ENCODE measurements around the gene TMEM221. TPM values are rescaled to one million over a fixed set of nuclear protein-coding genes. Genes with fewer than 3 reads are reported as not detected.
A peak's percentile ranks its signal among the peaks of the same experiment; 100 is the strongest.

TMEM221 gene
- total and polyA plus RNA-seq, 10 of the 15 experiments (the other 5 are each of a cell fraction or from before 2014, with no cell fraction given) = 0.04 to 0.24 TPM; not detected in 8

- TF ChIP-seq PKNOX1 (IDR thresholded peaks at IDR 0.05) (peak; percentile 97), SREBF1 (IDR thresholded peaks at IDR 0.05; ENCODE audit: low read length) (no peak), EED (IDR thresholded peaks at IDR 0.05; ENCODE audit: low read depth) (no peak), TCF7 (IDR thresholded peaks at IDR 0.05; ENCODE audit: borderline replicate concordance) (no peak), ZNF207 (IDR thresholded peaks at IDR 0.05; ENCODE audit: borderline replicate concordance) (no peak), SIX5 (IDR thresholded peaks at IDR 0.05; ENCODE audit: low read depth, low read length, severe bottlenecking) (no peak), BCL11A (IDR thresholded peaks at IDR 0.05; ENCODE audit: low read depth, low read length) (no peak), KAT2A (conservative IDR thresholded peaks at IDR 0.05; ENCODE audit: control insufficient read depth, low read depth, low read length) (no peak), PRDM15 (CRISPR knock-in tag; IDR thresholded peaks at IDR 0.05) (no peak), CHD2 (IDR thresholded peaks at IDR 0.05; ENCODE audit: borderline replicate concordance, low read depth, low read length) (peak; percentile 31; the same call in 1 of the 2 replicates), ZNF384 (IDR thresholded peaks at IDR 0.05; ENCODE audit: borderline replicate concordance, low read depth, low read length) (no peak), NR2C1 (IDR thresholded peaks at IDR 0.05) (no peak), ZNF687 (IDR thresholded peaks at IDR 0.05) (no peak), RFX5 (IDR thresholded peaks at IDR 0.05; ENCODE audit: low read depth, low read length) (no peak)
- TF ChIP-seq, protein P1, sequence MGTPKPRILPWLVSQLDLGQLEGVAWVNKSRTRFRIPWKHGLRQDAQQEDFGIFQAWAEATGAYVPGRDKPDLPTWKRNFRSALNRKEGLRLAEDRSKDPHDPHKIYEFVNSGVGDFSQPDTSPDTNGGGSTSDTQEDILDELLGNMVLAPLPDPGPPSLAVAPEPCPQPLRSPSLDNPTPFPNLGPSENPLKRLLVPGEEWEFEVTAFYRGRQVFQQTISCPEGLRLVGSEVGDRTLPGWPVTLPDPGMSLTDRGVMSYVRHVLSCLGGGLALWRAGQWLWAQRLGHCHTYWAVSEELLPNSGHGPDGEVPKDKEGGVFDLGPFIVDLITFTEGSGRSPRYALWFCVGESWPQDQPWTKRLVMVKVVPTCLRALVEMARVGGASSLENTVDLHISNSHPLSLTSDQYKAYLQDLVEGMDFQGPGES (IDR thresholded peaks at IDR 0.05) = no peak
- TF ChIP-seq, protein P2, sequence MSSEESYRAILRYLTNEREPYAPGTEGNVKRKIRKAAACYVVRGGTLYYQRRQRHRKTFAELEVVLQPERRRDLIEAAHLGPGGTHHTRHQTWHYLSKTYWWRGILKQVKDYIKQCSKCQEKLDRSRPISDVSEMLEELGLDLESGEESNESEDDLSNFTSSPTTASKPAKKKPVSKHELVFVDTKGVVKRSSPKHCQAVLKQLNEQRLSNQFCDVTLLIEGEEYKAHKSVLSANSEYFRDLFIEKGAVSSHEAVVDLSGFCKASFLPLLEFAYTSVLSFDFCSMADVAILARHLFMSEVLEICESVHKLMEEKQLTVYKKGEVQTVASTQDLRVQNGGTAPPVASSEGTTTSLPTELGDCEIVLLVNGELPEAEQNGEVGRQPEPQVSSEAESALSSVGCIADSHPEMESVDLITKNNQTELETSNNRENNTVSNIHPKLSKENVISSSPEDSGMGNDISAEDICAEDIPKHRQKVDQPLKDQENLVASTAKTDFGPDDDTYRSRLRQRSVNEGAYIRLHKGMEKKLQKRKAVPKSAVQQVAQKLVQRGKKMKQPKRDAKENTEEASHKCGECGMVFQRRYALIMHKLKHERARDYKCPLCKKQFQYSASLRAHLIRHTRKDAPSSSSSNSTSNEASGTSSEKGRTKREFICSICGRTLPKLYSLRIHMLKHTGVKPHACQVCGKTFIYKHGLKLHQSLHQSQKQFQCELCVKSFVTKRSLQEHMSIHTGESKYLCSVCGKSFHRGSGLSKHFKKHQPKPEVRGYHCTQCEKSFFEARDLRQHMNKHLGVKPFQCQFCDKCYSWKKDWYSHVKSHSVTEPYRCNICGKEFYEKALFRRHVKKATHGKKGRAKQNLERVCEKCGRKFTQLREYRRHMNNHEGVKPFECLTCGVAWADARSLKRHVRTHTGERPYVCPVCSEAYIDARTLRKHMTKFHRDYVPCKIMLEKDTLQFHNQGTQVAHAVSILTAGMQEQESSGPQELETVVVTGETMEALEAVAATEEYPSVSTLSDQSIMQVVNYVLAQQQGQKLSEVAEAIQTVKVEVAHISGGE (CRISPR knock-in tag; IDR thresholded peaks at IDR 0.05) = no peak
Measured at GRCh38 chr19:17470068-17470841, 21.8 kb upstream of the TMEM221 start, which contains the start of gene SLC27A1 (continued).
